GM21528 (cell line): ENCODE measurements around the gene FDX2.

Experiments
- ATAC-seq: cut with Tn5 transposase; IDR thresholded peaks from one replicate; pipeline ENCODE4 v1.9.1; 2021; ENCODE audit warnings: mild to moderate bottlenecking, moderate library complexity; ENCODE audit not compliant: unreplicated experiment, low FRiP score

FDX2 gene

DNA sequence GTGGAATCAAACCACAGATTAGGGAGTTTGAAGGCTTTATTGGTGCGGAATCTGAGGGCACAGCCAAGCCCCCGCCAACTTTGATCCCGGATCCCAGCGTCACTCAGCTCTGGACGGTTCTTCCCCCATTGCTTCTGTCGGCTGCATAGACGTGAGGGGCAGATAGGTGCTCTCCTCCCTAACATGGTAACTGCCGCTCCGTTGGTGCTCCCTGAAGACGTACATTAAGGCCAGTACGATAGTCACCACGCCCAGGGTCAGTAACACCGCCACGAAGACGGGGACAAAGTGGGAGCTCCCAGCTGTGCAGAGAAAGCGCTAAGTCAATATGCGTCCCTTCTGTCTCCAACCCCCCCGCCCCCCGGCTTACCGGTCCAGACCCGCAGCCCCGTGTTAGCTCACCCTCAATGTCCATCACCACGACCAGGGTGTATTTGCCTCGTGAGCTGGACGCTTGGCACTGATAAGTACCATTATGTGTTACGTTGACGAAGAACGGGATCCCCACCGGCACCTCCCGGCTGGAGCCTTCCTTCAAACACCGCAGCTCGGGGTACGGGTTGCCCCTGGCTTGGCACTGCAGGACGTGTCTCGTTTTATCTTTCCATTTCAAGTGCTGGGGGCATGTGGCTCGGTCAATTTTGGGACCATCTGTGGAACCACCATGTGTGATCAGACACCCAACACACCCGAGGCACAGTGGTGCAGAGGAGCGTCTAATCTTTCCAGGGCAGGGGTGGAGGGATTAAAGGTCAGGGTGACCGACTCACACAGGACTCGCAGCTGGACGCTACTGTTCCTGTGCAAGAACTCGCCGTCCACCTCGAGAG lies 18.2 kb upstream of the FDX2 start:
- ATAC-seq: no peak

DNA sequence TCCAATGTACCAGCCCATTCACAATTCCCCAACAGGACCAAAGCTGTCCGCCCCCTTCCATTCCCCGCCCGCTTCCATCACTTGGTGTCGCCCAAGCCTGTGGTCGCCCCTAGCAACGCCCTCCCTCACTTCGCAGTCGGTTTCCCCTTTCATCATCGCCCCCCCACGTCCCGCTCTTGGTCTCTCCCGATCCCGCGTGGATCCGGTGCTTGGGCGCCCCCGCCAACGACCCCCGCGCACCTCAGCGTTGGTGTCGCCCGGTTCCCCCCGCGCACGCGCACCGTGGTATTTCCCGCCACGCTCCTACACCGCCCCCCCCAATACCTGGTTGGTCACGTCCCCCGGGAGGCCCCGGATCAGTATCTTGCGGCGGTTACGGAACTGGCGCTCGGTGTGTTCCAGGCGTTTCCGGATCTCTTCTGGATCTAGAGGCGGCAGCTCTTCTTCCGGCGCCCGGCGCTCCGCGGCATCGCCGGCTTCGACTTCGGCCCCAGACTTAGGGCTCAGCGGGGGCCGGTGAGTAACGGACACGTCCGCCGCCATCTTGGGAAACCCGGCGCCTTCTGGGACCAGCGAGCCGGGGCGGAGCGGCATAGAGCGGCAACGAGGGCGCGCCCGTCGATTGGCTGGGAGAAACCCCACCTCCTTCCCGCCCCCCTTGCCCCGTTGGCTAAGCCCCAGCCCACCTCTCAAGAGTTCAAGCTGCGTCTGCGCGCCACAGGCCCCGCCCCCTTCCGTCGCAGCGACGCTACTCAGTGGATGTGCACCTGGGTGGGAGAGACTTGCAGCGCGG lies 17.3 kb upstream of the FDX2 start, which contains the start of gene RAVER1:
Gene RAVER1 (minus strand): TSS at position 565 of the 793 bp plus-strand sequence. CDS start 22 bp downstream, at position 543.
- peak; percentile 80 for ATAC-seq

DNA sequence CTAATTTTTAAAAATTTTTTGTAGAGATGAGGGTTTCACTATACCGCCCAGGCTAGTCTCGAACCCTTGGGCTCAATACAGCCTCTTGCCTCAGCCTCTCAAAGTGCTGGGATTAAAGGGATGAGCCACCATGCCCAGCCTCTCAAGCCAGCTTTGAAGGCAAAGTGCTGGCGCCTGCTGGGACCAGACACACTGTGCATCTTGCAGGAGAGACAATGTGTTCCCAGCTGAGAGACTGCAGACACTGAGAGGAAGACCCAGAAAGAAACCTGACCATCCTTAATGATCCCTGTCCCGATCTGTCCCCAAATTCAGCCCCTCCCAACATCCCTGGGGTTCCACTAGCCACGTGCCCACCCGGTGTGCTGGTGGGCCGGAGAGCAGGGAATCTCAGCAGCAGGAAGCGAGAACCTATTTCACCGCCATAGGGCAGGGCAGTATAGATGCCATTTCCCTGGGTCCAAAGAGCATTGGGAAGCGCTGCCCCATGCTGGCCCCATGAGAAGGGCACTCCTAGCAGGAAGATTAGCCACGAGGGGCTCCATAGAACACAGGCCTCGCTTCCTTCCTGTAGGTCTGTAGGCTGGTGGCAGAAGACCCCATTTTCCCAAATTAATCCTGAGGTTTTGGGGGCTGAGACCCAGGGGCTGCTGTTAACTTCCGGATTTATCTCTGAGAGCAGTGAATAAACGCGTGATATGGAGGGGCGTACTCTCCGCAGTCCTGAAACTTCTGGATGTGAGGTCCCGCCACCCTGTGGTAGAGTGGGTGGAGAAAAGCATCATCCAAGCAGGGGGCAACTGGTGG lies 16.5 kb upstream of the FDX2 start:
- ATAC-seq: no peak

DNA sequence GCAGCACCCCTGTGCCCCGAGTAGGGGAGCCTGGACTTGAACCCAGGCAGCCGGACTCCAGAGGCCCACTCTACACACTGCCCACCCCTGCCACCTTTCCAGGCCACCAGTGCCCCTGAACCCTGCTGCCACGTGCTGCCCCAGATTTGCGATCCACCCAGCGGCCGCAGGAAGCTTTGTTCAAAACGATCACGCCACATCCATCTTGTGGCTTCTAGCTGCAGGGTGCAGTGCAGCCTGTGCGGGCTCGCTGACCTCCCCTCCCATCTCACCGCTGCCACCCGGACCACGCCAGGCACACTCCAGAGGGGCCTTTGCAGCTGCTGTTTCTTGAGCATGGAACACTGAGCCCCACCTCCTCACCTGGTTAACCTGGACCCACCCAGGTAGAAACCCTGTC lies 13.7 kb upstream of the FDX2 start:
- ATAC-seq: no peak

DNA sequence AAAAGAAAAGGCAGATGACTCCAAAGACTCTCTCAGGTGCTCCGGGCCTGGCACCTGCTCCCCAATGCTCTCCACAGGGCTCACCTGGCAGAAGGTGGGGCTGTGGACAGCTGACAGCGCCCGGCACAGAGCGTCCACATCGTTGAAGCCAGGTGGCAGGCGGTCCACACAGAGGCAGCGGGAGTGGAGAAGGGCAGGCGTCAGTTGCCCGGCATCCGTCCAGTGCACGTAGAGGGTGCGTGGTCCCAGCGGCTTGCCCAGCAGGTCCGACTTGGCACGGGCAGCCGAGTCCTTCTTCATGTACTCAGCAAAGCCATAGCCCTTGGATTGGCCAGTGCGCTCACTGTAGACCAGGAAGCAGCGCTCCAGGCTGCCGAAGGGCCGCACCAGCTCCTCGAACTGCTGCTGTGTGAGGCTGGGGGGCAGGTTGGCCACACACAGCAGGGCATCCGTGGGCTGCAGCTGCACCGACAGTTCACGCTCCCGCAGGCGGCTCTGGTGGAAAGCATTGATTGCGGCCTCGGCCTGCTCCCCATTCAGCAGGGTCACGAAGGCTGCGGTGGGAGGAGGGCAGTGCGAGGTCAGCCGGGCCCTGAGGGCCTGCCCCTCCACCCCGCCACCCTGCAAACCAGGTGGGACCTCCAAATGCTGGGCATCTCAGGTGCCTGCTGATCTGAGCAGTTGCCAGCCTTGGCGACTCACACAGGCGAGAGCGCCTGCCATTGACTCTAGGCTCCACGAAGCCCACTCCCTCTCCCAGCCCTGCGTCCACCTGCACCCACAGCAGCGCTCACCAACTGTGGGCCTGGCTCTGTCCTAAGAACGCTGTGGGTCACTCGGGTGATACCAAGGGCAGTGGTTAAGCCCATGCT lies 13.0 kb upstream of the FDX2 start:
- ATAC-seq: no peak

DNA sequence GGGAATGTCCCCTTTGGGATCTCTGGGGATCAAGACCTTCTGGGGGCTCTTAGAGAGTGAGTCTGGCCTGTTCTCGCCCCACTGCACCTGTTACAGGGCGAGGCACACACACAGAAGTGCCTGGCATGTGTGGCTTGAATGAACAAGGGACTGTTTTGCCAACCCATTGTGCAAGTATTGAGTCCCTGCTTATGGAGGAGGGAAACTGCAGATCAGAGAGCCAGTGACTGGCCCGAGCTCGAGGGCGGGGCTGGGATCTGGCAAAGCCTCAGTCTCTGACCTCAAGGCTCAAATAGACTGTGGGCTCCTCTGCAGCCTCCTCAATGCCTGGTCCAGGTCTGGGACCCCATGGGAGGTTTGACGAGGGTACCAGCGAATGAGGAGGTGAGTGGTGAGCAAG lies 12.0 kb upstream of the FDX2 start:
- ATAC-seq: no peak

DNA sequence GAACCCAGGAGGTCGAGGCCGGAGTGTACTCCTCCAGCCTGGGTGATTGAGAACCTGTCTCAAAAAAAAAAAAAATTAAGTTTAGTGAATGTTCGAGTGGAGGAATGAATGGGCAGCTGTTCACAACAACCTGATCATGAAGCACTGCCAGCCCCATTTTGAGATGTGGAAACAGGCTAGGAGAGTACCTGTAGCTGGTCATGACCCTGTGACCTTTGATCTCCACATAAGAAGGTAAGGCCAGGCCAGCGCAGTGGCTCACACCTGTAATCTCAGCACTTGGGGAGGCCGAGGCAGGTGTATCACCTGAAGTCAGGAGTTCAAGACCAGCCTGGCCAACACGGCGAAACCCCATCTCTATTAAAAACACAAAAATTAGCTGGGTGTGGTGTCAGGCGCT lies 9.9 kb upstream of the FDX2 start:
- no peak for ATAC-seq

DNA sequence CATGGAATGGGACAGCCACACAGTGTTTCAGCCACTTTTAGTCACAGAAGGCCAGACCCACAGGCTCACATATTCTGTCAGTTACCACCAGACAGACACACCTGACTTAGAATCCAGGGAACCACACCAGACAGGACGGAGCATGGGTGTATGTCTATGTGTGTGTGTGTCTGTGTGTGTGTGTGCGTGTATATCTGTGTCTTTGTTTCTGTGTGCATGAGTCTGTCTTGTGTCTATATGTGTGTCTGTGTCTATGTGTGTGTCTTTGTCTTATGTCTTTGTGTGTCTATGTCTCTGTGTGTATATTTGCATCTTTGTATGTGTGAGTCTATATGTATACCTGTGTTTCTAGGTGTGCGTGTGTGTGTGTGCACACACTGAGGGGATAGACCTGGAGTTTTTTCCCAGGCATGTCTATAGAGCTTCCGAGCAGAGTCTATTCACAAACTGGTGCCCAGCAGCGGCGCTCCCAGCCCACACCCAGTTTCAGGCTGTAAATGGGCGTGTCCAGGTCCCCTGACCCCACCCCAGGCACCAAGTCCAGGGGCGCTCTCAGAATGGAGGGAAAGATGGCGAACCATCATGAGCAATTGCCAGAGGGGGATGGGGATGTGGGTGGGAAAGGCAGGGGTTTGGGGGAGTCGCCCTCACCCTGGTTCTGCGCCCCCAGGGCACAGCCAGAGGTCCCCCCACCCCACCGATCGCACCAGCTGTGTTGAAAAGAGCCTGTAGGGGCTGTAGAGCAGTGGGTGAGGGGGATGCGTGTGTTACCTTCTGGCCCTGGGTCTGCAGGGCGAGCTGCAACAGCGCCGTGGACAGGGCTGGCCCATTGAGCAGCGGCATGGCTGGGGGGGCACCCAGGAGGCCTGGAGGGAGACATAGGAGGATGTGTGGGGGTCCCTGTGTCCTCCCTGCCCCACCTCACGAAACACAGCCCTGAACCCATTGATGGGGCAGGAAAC lies 6.3 kb upstream of the FDX2 start:
- ATAC-seq: no peak

DNA sequence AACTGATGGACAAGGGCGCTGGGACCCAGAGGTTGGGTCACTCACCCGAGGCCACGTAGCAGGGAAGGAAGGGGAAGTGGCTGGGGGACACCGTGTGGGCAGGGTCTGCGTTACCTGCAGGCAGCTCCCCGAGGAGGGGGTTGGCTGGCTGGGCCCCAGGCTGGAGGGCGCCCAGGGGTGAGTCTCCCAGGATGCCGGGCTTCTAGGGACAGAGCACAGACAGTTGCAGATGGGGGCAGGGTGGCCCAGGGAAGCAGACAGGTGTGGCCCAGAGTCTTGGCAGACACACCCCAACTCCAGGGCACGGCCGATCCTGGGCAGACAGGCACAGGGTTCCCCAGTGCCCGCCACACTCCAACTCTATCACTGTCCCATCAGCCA lies 5.6 kb upstream of the FDX2 start:
- no peak for ATAC-seq

DNA sequence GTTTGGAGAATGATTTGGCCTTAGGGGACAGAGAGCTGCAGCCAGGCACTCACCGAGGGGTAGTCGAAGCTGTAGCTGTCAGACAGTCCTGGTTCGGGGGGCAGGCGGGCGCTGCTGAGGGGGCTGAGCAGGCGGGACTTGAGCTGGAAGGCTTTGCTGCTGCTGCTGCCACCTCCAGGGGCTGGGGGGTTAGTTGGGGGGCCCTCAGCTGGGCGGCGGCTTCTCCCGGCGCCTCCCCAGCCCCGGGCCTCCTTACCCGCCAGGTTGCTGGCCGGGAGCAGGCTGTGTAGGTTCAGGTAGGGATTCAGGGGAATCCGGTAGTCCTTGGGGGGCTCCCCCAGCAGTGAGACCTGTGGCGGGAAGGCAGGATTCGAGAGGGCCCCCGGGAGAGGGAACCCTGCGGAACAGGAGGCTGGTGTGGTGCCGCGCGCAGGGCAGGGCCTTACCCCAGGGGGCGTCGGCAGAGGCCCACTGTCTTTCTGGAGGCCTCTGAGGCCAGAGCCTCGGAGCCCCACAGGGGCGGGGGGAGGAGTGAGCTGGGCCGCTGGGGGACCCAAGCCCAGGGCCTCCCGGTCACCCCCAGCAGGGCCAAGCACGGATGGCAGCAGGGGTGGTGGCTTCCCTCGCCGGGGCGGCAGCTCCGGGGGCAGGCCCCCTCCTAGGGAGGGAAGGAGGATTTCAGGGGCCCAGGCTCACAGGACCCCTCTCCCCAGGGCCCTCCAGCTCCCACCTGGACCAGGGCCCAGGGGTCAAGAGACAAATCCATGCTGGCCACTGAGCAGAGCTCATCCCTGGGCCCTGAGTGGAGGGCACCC lies 5.0 kb upstream of the FDX2 start:
- no peak for ATAC-seq

DNA sequence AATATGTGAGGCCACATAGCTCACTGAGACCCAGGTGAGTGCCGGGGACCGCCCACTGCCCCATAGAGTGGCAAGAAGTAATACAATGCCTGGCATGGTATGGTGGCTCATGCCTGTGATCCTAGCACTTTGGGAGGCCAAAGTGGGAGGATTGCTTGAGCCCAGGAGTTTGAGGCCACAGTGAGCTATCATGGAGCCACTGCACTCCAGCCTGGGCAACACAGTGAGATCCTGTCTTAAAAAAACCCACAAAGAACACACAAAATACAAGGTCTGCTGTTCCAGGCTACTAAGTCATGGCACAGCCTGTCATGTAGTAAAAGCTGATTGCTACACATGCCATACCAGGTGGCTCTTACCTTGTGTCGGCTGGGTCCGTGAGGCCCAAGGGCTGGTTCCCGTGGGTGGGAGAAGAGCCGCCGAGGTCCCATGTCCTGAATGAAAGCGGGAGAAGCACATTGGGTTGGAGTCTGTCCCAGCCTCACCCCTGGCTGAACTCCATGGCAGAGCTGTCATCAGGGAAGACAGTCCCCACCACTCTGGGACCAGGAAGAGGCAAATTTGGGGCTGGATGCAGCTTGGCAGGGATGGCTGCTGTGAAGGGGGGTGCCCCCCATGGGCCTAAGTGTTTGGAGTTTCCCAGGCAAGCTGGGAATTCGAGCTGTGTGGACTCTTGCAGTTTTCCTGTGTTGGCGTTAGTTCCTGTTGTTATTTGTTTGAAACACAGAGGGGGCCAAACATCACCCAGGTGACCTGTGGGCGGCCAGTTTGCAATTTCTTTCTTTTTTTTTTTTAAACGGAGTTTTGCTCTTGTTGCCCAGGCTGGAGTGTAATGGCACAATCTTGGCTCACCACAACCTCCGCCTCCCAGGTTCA lies 3.2 kb upstream of the FDX2 start:
- ATAC-seq: no peak

DNA sequence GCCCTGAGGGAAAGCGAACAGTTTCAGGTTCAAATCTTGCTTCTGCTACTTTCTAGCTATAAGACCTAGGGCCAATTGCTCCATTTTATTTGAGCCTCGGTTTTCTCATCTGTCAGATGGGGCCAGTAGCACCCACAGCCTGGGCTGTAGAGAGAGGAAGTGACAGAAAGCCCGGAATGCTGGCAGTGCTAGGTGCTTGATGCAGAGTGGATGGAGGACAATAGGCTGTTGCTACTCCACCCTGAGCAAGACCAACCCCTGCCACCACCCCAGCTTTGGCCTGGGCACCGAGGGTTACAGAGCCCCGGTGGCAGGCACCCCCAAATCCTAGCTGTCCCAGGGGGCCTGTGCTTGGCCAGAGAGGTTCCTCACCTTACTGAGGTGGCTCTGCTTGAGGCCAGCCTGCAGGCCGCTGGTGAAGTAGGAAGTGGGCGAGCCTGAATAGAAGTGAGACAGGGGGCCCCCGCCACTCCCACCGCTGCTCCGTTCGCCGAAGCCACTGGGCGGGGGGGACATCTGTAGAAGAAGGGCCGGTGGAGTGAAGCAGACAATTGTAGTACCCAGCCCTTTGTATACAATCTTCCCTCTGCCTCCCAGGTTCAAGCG lies 2.1 kb upstream of the FDX2 start:
- no peak for ATAC-seq

DNA sequence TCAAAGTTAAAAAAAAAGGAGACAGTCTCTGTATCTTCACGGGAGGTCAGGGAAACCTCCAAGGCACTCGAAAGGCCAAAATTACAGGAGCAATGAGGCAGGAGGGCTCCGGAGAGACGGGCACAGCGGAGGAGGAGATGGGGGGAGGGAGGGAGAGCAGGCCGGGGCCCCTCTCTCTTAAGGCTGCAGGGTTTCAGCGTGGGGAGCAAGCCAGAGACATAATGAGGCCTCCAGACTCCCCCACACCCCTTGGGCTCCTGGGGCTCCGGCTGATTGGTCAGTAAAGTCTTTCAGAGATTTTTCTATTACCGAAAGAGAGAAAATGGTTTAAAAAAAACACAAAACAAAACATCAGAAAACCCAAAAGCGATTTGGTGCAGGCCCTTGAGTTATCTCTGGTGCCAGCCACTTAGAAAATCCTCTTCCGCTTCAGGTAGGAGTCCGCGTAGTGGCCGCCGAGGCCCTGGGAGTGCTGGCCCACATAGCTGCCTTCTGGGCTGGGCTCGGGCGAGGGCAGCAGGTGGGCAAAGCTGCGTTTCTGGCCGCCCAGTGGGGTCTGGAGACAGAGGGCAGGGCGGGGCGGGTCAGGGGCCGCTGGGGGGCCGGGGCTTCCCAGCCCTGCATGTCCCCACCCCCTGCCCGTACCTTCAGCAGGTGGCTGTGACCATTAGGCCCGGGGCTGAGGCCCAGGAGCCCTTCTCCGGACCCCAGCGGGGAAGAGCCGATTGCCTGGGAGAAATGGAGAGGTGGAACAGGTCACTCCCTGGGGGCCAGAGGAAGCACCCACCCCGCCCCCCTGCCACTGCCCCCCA lies 1.4 kb upstream of the FDX2 start:
- ATAC-seq: no peak

DNA sequence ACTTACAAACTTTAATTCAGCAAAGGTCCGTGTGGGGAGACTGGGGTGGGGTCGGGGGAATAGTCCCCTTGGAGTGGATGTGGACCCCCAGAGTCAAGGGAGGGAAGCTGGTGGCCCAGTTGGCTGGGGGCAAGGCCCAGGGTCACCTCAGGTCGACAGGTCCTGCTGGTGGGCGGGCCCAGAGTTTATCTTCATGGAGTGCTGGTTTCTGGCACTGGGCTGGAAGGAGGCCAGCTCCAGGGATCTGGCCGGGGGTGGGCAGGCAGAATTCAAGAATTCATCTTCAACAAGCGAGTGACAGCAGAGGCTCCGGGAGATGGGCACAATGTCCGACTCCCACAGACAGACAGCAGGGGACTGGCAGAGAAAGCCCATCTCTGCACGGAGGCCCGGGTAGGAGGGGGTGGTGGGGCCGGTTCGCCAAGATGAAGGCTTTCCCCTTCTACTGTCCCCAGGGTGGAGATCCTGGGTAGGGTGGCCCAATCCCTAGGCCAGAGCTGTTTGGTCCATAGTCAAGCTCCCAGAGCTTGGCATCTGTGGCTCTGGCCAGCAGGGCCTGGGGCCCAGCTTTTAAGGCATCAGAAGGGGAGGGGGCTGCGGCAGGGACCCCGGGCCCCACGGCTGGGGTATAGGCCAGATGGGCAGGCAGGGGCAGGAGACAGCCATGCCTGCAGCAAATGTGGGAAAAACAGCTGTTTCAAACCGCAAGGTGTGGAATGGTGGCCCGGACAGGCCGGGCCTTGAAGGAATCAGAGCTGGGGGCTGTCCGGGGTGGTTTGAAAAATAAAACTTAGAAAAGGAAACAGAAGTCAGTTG lies 622 bp upstream of the FDX2 start:
- ATAC-seq: peak; percentile 11

DNA sequence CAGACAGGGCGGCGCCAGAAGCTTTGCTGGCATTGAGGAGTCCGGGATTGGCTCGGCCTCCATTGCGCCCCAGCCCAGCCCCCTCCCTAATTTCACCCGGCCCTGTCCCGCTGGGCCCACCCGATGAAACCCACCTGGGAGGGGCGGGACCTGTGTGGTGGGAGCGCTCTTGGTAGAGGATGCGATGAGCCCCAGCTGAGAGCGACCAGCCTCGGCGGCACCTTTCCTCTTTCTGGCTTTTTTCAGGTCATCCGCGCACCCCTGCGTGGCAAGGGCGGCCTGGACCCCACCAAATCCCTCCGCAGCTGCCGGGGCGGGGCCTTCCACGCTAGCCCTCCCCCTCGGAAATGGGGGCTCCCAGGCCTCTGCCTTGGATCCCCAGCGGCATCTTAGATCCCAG lies 6.4 kb downstream of the FDX2 start, which contains the start of gene ZGLP1:
Gene ZGLP1 (minus strand): TSS at position 393 of the 400 bp plus-strand sequence.
- ATAC-seq: no peak
